K562 (cell line): Measurements from ENCODE around the gene EMP2. TPM values are rescaled to one million over a fixed set of nuclear protein-coding genes. Genes with fewer than 3 reads are reported as not detected.

Experiments
- ARID1B ChIP-seq: fragments of 450-650 bp; IDR thresholded peaks from 2 replicates; pipeline ENCODE4 v1.6.1; 2016; ENCODE audit warnings: antibody characterized with exemption, mild to moderate bottlenecking, inconsistent platforms
- FOXA1 ChIP-seq: fragments of 450-650 bp; IDR thresholded peaks from 2 replicates; pipeline ENCODE4 v1.6.1; 2016; ENCODE audit warnings: mild to moderate bottlenecking, borderline replicate concordance
- HMBOX1 ChIP-seq: sonication (generic); IDR thresholded peaks from 2 replicates; pipeline ENCODE4 v1.6.1; 2016
- LEF1 ChIP-seq: fragments of 450-650 bp; IDR thresholded peaks from 2 replicates; pipeline ENCODE4 v1.6.1; 2016; ENCODE audit warnings: mild to moderate bottlenecking
- MAFF ChIP-seq: IDR thresholded peaks from 2 replicates; pipeline ENCODE4 v1.6.1; 2012; ENCODE audit warnings: low read length, improper control_type of control experiment
- MAFK ChIP-seq: IDR thresholded peaks from 2 replicates; pipeline ENCODE4 v1.6.1; 2011; ENCODE audit warnings: low read length, improper control_type of control experiment
- MBD2 ChIP-seq: sonication (generic); IDR thresholded peaks from 2 replicates; pipeline ENCODE4 v1.6.1; 2016; ENCODE audit warnings: low read depth, borderline replicate concordance
- MCM2 ChIP-seq: fragments of 450-650 bp; IDR thresholded peaks from 2 replicates; pipeline ENCODE4 v1.6.1; 2017; ENCODE audit warnings: low read depth, mild to moderate bottlenecking
- NFE2 ChIP-seq: IDR thresholded peaks from 2 replicates; pipeline ENCODE4 v1.6.1; 2014; ENCODE audit warnings: antibody characterized with exemption, low read depth
- NFE2L1 ChIP-seq: fragments of 450-650 bp; IDR thresholded peaks from 2 replicates; pipeline ENCODE4 v1.6.1; 2016; ENCODE audit warnings: missing genetic modification characterization, low read depth, mild to moderate bottlenecking, missing compliant biosample characterization, moderate library complexity, borderline replicate concordance
- NONO ChIP-seq, 2 experiments: fragments of 200-400 bp in 1 of 2; fragments of 450-650 bp in 1 of 2; formaldehyde crosslinking in 1 of 2; IDR thresholded peaks; 2 replicates each; pipeline ENCODE4 v1.6.1; 2017; ENCODE audit warnings: low read depth in 2 of 2, mild to moderate bottlenecking in 2 of 2, moderate library complexity in 2 of 2, low read length in 1 of 2
- PKNOX1 ChIP-seq: fragments of 450-650 bp; IDR thresholded peaks from 2 replicates; pipeline ENCODE4 v1.6.1; 2016
- PML ChIP-seq: IDR thresholded peaks from 2 replicates; pipeline ENCODE4 v1.6.1; 2012; ENCODE audit warnings: low read length, inconsistent platforms
- RBM25 ChIP-seq: fragments of 200-400 bp; formaldehyde crosslinking; IDR thresholded peaks from 2 replicates; pipeline ENCODE4 v1.6.1; 2018; ENCODE audit warnings: low read length, low read depth, moderate library complexity; ENCODE audit not compliant: severe bottlenecking
- RHOXF2B ChIP-seq: fragments of 250-450 bp; sonication (Bioruptor Pico); conservative IDR thresholded peaks from 2 replicates; pipeline ENCODE4 v1.5.1; 2021
- SMARCA4 ChIP-seq: fragments of 450-650 bp; IDR thresholded peaks from 2 replicates; pipeline ENCODE4 v1.6.1; 2016
- SRSF9 ChIP-seq: fragments of 200-400 bp; formaldehyde crosslinking; IDR thresholded peaks from 2 replicates; pipeline ENCODE4 v1.6.1; 2017; ENCODE audit warnings: low read depth, low read length, borderline replicate concordance
- TAL1 ChIP-seq: fragments of 450-650 bp; IDR thresholded peaks from 2 replicates; pipeline ENCODE4 v1.6.1; 2016; ENCODE audit warnings: mild to moderate bottlenecking
- ZNF507 ChIP-seq: conservative IDR thresholded peaks from 2 replicates; pipeline ENCODE4 v1.6.1; 2017; ENCODE audit warnings: missing genetic modification characterization, missing compliant biosample characterization
- ZNF707 ChIP-seq: fragments of 250-450 bp; sonication (Bioruptor Pico); conservative IDR thresholded peaks from 2 replicates; pipeline ENCODE4 v1.8.0; 2022; ENCODE audit warnings: inconsistent platforms, mild to moderate bottlenecking, moderate library complexity
- ZNF740 ChIP-seq, 3 experiments: fragments of 200-800 bp in 1 of 3; sonication (Bioruptor generic) in 1 of 3; sonication (generic) in 1 of 3; formaldehyde crosslinking in 1 of 3; IDR thresholded peaks; 2 replicates each; pipeline versions ENCODE4 v1.6.1 to v1.8.0; 2016 to 2022; ENCODE audit warnings: mild to moderate bottlenecking in 2 of 3, missing compliant biosample characterization in 2 of 3, missing genetic modification characterization in 2 of 3, missing genetic modification reagents in 1 of 3
- ZNF766 ChIP-seq: fragments of 200-800 bp; sonication (Bioruptor generic); conservative IDR thresholded peaks from 2 replicates; pipeline ENCODE4 v1.6.1; 2016; ENCODE audit warnings: missing genetic modification characterization, missing compliant biosample characterization
- polyA plus RNA-seq, 8 experiments: library from polyadenylated mRNA; depleted of rRNA in 4 of 8; stranded (reverse) in 5 of 8; unstranded in 3 of 8; fragments of >200 nt; fragmentation: Nextera tagmentation in 2 of 8; fragmentation: Illumina TruSeq in 1 of 8; extraction: Ambion mirVana in 2 of 8; extraction: Trizol in 1 of 8; gene quantifications; 2 replicates each; pipeline versions ENCODE4 v1.2.1 to v1.2.3, GENCODE V29; 2011 to 2014; ENCODE audit warnings: inconsistent platforms in 1 of 8, missing spikeins in 1 of 8
- total RNA-seq, 7 experiments: library from RNA; depleted of rRNA in 6 of 7; stranded (reverse); fragments of >200 nt in 6 of 7; fragmentation: Illumina TruSeq in 2 of 7; extraction: Trizol in 2 of 7; gene quantifications; 2 replicates each; pipeline versions ENCODE4 v1.2.1 to v1.2.3, GENCODE V29; 2011 to 2021; ENCODE audit warnings: low replicate concordance in 1 of 7
- TF ChIP-seq, protein P1 (sequence below): IDR thresholded peaks from 2 replicates; pipeline ENCODE4 v1.6.1; 2011; ENCODE audit not compliant: insufficient read length; ENCODE audit errors: extremely low read depth
- TF ChIP-seq, protein P2 (sequence below): IDR thresholded peaks from 2 replicates; pipeline ENCODE4 v1.6.1; 2016; ENCODE audit warnings: missing genetic modification characterization, missing compliant biosample characterization

The EMP2 gene
- total and polyA plus RNA-seq, 9 of the 15 experiments (the other 6 are each of a cell fraction or from before 2014, with no cell fraction given) = 0.73 to 6.2 (median 3.1) TPM

DNA sequence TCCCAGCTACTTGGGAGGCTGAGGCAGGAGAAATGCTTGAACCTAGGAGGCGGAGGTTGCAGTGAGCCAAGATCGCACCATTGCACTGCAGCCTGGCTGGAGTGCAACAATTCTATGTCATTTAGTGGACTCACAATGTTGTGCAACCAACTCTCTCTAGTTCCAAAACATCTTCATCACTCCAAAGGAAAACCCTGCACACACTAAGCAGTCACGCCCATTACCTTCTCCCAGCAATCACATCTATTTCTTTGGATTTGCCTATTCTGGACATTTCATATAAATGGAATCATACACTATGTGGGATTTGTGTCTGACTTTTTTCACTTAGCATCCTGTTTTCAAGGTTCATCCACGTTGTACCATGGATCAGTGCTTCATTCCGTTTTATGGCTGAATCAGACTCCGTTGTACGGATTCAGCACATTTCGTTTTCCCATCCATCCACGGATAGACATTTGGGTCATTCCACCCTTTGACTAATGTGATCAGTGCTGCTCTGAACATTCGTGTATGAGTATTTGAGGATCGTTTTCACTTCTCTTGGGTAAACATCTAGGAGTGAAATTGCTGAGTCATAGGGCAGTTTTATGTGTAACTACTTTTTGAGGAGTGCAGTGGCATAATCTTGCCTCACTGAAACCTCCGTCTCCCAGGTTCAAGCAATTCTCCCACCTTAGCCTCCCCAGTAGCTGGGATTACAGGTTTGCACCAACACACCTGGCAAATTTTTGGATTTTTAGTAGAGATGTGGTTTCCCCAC, 45.4 kb upstream of the EMP2 start (continued):
- TF ChIP-seq FOXA1 = 0 out of 2 replicates have a peak, but pooled peaks have one; percentile 30
- TF ChIP-seq LEF1 = peak; percentile 53; the same call in 1 of the 2 replicates
- TF ChIP-seq NFE2 = peak; percentile 93
- TF ChIP-seq, protein P1, sequence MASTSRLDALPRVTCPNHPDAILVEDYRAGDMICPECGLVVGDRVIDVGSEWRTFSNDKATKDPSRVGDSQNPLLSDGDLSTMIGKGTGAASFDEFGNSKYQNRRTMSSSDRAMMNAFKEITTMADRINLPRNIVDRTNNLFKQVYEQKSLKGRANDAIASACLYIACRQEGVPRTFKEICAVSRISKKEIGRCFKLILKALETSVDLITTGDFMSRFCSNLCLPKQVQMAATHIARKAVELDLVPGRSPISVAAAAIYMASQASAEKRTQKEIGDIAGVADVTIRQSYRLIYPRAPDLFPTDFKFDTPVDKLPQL = no peak
- no peak for TF ChIP-seq MCM2
- no peak for TF ChIP-seq PML
- TF ChIP-seq ZNF707 = no peak
- no peak for TF ChIP-seq PKNOX1
- no peak for TF ChIP-seq TAL1
- TF ChIP-seq NONO (IDR thresholded peaks at IDR 0.05; ENCODE audit: low read depth in 2 of 2, low read length in 1 of 2) = no peak
- TF ChIP-seq, protein P2, sequence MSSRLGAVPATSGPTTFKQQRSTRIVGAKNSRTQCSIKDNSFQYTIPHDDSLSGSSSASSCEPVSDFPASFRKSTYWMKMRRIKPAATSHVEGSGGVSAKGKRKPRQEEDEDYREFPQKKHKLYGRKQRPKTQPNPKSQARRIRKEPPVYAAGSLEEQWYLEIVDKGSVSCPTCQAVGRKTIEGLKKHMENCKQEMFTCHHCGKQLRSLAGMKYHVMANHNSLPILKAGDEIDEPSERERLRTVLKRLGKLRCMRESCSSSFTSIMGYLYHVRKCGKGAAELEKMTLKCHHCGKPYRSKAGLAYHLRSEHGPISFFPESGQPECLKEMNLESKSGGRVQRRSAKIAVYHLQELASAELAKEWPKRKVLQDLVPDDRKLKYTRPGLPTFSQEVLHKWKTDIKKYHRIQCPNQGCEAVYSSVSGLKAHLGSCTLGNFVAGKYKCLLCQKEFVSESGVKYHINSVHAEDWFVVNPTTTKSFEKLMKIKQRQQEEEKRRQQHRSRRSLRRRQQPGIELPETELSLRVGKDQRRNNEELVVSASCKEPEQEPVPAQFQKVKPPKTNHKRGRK (tag) = no peak
- no peak for TF ChIP-seq ZNF740 (CRISPR knock-in tag; IDR thresholded peaks at IDR 0.05)
- TF ChIP-seq ZNF740 (tag; IDR thresholded peaks at IDR 0.05) = no peak
- TF ChIP-seq HMBOX1 = no peak
- peak; percentile 50 for TF ChIP-seq SMARCA4
- TF ChIP-seq ARID1B = peak; percentile 40; the same call in 1 of the 2 replicates
- no peak for TF ChIP-seq ZNF766 (CRISPR knock-in tag)
- no peak for TF ChIP-seq MBD2
- no peak for TF ChIP-seq ZNF507 (tag)
- no peak for TF ChIP-seq SRSF9
- TF ChIP-seq NFE2L1 (tag) = peak; percentile 95
- no peak for TF ChIP-seq RHOXF2B
- TF ChIP-seq MAFF = peak; percentile 93
- no peak for TF ChIP-seq RBM25
- TF ChIP-seq MAFK = peak; percentile 92
